GM23248 (cell line): ENCODE data around the gene PNPLA3.

Experiments used
- EZH2 ChIP-seq: fragments of 200-600 bp; sonication (generic); IDR thresholded peaks from 2 replicates; pipeline ENCODE4 v1.6.1; 2018; ENCODE audit warnings: antibody characterized with exemption, mild to moderate bottlenecking; ENCODE audit not compliant: insufficient read depth, poor library complexity, severe bottlenecking
- EZH2phosphoT487 ChIP-seq: fragments of 200-600 bp; sonication (generic); IDR thresholded peaks from 2 replicates; pipeline ENCODE4 v1.6.1; 2018; ENCODE audit warnings: antibody characterized with exemption, moderate library complexity, mild to moderate bottlenecking, low read depth; ENCODE audit not compliant: insufficient read depth

- no peak for TF ChIP-seq EZH2phosphoT487
- TF ChIP-seq EZH2, result no peak
Observed at GRCh38 chr22:43944670-43945430, 21.2 kb downstream of the PNPLA3 start.
